HG03103 (cell line): ENCODE data around the gene HSD17B11.
"Not testable (repeated sequence)": the region's sequence is repeated elsewhere in the genome, so short reads cannot be mapped to it uniquely, and the experiment has no call there.

Experiments used
- ATAC-seq: cut with Tn5 transposase; IDR thresholded peaks from one replicate; pipeline ENCODE4 v1.9.1; 2021; ENCODE audit warnings: low read depth; ENCODE audit not compliant: unreplicated experiment

The HSD17B11 gene

GRCh38 chr4:87363552-87363951, 27.4 kb downstream of the HSD17B11 start:
- no peak for ATAC-seq

GRCh38 chr4:87360338-87360935, 30.6 kb downstream of the HSD17B11 start:
- ATAC-seq = no peak

- ATAC-seq = no peak
Observed at GRCh38 chr4:87359258-87359657, 31.7 kb downstream of the HSD17B11 start.

- ATAC-seq = no peak
Observed at GRCh38 chr4:87356832-87357526, 34.0 kb downstream of the HSD17B11 start.

- ATAC-seq = no peak
Observed at GRCh38 chr4:87354168-87355102, 36.6 kb downstream of the HSD17B11 start.

- ATAC-seq = peak; percentile 83
Observed at GRCh38 chr4:87353592-87353991, 37.4 kb downstream of the HSD17B11 start.

GRCh38 chr4:87345139-87345538, 45.8 kb downstream of the HSD17B11 start:
- no peak for ATAC-seq

GRCh38 chr4:87342872-87343271, 48.1 kb downstream of the HSD17B11 start:
- no peak for ATAC-seq

- not testable (repeated sequence) for ATAC-seq
Observed at GRCh38 chr4:87341954-87342635, 48.9 kb downstream of the HSD17B11 start.

- ATAC-seq = no peak
Observed at GRCh38 chr4:87339440-87339839, 51.5 kb downstream of the HSD17B11 start.

- ATAC-seq = no peak
Observed at GRCh38 chr4:87337361-87337760, 53.6 kb downstream of the HSD17B11 start.

- no peak for ATAC-seq
Observed at GRCh38 chr4:87333267-87333666, 57.7 kb downstream of the HSD17B11 start.

GRCh38 chr4:87330761-87331160, 60.2 kb downstream of the HSD17B11 start:
- ATAC-seq = no peak

- ATAC-seq = no peak
Observed at GRCh38 chr4:87327136-87327535, 63.9 kb downstream of the HSD17B11 start.

- no peak for ATAC-seq
Observed at GRCh38 chr4:87326460-87326859, 64.5 kb downstream of the HSD17B11 start.

GRCh38 chr4:87322754-87323153, 68.2 kb downstream of the HSD17B11 start, which contains the start of gene HSD17B13:
Gene HSD17B13 (minus strand): TSS chr4:87322882. CDS start chr4:87322841, 41 bp downstream.
- no peak for ATAC-seq

- ATAC-seq = no peak
Observed at GRCh38 chr4:87321888-87322287, 69.1 kb downstream of the HSD17B11 start.

- ATAC-seq = peak; percentile 70
Observed at GRCh38 chr4:87317527-87317926, 73.5 kb downstream of the HSD17B11 start.

- ATAC-seq = no peak
Observed at GRCh38 chr4:87316961-87317360, 74.0 kb downstream of the HSD17B11 start.

GRCh38 chr4:87315000-87315399, 76.0 kb downstream of the HSD17B11 start:
- not testable (repeated sequence) for ATAC-seq

- no peak for ATAC-seq
Observed at GRCh38 chr4:87313756-87314155, 77.2 kb downstream of the HSD17B11 start.
